ENCODE measurements around the gene ARHGAP8.

ARHGAP8 gene

GRCh38 chr22:44764974-44765373 is 12.6 kb downstream of the ARHGAP8 start:
- no peak for DNase-seq

GRCh38 chr22:44765571-44766285 is 13.4 kb downstream of the ARHGAP8 start:
- peak in 1 of 56 donors; percentile 23 for DNase-seq

- DNase-seq = no peak
These were observed 20.7 kb downstream of the ARHGAP8 start for GRCh38 chr22:44773082-44773481.

- no peak for DNase-seq
These were observed 23.5 kb downstream of the ARHGAP8 start for GRCh38 chr22:44775862-44776261.

GRCh38 chr22:44776605-44777363 is 24.4 kb downstream of the ARHGAP8 start:
- no peak for DNase-seq

- DNase-seq = no peak
These were observed 25.0 kb downstream of the ARHGAP8 start for GRCh38 chr22:44777364-44777755.

- no peak for DNase-seq
These were observed 28.6 kb downstream of the ARHGAP8 start for GRCh38 chr22:44780876-44781449.

- no peak for DNase-seq
These were observed 30.1 kb downstream of the ARHGAP8 start for GRCh38 chr22:44782363-44782963.

GRCh38 chr22:44783091-44783490 is 30.7 kb downstream of the ARHGAP8 start:
- DNase-seq = no peak

GRCh38 chr22:44783581-44783980 is 31.2 kb downstream of the ARHGAP8 start:
- no peak for DNase-seq

- DNase-seq = no peak
These were observed 33.8 kb downstream of the ARHGAP8 start for GRCh38 chr22:44786136-44786535.

GRCh38 chr22:44786610-44787009 is 34.2 kb downstream of the ARHGAP8 start:
- DNase-seq = no peak

- no peak for DNase-seq
These were observed 35.5 kb downstream of the ARHGAP8 start for GRCh38 chr22:44787832-44788231.

- no peak for DNase-seq
These were observed 40.7 kb downstream of the ARHGAP8 start for GRCh38 chr22:44793106-44793505.

GRCh38 chr22:44793506-44794172 is 41.3 kb downstream of the ARHGAP8 start:
- no peak for DNase-seq

GRCh38 chr22:44795701-44796630 is 43.6 kb downstream of the ARHGAP8 start:
- DNase-seq = no peak

- peak in 17 of 56 donors; percentile 2 to 39 (median 14) for DNase-seq
These were observed 44.9 kb downstream of the ARHGAP8 start for GRCh38 chr22:44797181-44797725.

- DNase-seq = no peak
These were observed 46.9 kb downstream of the ARHGAP8 start for GRCh38 chr22:44799077-44799945.
